PC-9 (cell line): ENCODE results near the gene SMG6. TPM values are rescaled to one million over a fixed set of nuclear protein-coding genes. Genes with fewer than 3 reads are reported as not detected.

ENCODE experiments used
- BruUV-seq: library from RNA; stranded (reverse); fragments of 400-500 nt; replicated peaks from 2 replicates; lab custom pipeline; 2021; lab: Mats Ljungman, UMichigan
- CTCF ChIA-PET: fragments of 300-600 bp; sonication (Branson Sonifier 250); formaldehyde crosslinking; loops from one replicate; lab custom pipeline; 2022; ENCODE audit warnings: antibody characterized with exemption; lab: Charles Lee
- POLR2A ChIA-PET: fragments of 300-600 bp; sonication (Branson Sonifier 250); formaldehyde crosslinking; loops from one replicate; lab custom pipeline; 2022; ENCODE audit warnings: antibody characterized with exemption; ENCODE audit not compliant: unreplicated experiment; lab: Charles Lee
- DNase-seq, 2 experiments: peaks; one replicate each; pipeline versions ENCODE4 v3.0.0 to v3.0.0-alpha.2; 2015 to 2022; ENCODE audit warnings: mixed read lengths in 1 of 2
- H2AFZ ChIP-seq: fragments of 200-600 bp; sonication (generic); 2 replicates; pipeline ENCODE4 v1.8.1; 2017; ENCODE audit warnings: antibody characterized with exemption
- H3F3A ChIP-seq: fragments of 200-600 bp; sonication (generic); 2 replicates; pipeline ENCODE4 v1.8.1; 2017; ENCODE audit warnings: antibody characterized with exemption, mild to moderate bottlenecking, low read depth; ENCODE audit not compliant: insufficient read depth
- H3K27ac ChIP-seq: fragments of 200-600 bp; sonication (generic); 2 replicates; pipeline ENCODE4 v1.6.1; 2016; ENCODE audit warnings: mixed run types
- H3K27me3 ChIP-seq: fragments of 200-600 bp; sonication (generic); 2 replicates; pipeline ENCODE4 v1.6.1; 2016; ENCODE audit warnings: low read depth, mixed run types; ENCODE audit not compliant: insufficient read depth
- H3K36me3 ChIP-seq: fragments of 200-600 bp; sonication (generic); 2 replicates; pipeline ENCODE4 v1.6.1; 2016; ENCODE audit warnings: low read depth, mixed run types
- H3K4me1 ChIP-seq: fragments of 200-600 bp; sonication (generic); replicated peaks from 2 replicates; pipeline ENCODE4 v1.6.1; 2016; ENCODE audit warnings: mixed run types; ENCODE audit not compliant: insufficient read depth
- H3K4me2 ChIP-seq: fragments of 200-600 bp; sonication (generic); 2 replicates; pipeline ENCODE4 v1.6.1; 2017; ENCODE audit warnings: mixed run types
- H3K4me3 ChIP-seq: fragments of 200-600 bp; sonication (generic); 2 replicates; pipeline ENCODE4 v1.6.1; 2016; ENCODE audit warnings: mixed run types
- H3K79me2 ChIP-seq: fragments of 200-600 bp; sonication (generic); 2 replicates; pipeline ENCODE4 v1.6.1; 2017; ENCODE audit warnings: low read depth, mixed run types
- H3K9me2 ChIP-seq: fragments of 200-600 bp; sonication (generic); 2 replicates; pipeline ENCODE4 v1.8.1; 2017; ENCODE audit warnings: mild to moderate bottlenecking; ENCODE audit not compliant: insufficient read depth
- H3K9me3 ChIP-seq: fragments of 200-600 bp; sonication (generic); 2 replicates; pipeline ENCODE4 v1.8.1; 2016; ENCODE audit warnings: low read depth; ENCODE audit not compliant: insufficient read depth
- H4K20me1 ChIP-seq: fragments of 200-600 bp; sonication (generic); 2 replicates; pipeline ENCODE4 v1.8.1; 2017; ENCODE audit not compliant: insufficient read depth
- CTCF ChIP-seq: fragments of 200-600 bp; sonication (generic); conservative IDR thresholded peaks from 2 replicates; pipeline ENCODE4 v1.6.1; 2017; ENCODE audit warnings: mixed run types, antibody characterized with exemption, mild to moderate bottlenecking, moderate library complexity
- EZH2 ChIP-seq: fragments of 200-600 bp; sonication (generic); IDR thresholded peaks from 2 replicates; pipeline ENCODE4 v1.8.0; 2017; ENCODE audit warnings: antibody characterized with exemption, low read depth
- intact Hi-C: fragments of 100-400 bp; cut with micrococcal nuclease; formaldehyde crosslinking; loops from one replicate; pipeline ENCODE4 v1.10.0; 2022; ENCODE audit not compliant: unreplicated experiment
- total RNA-seq: library from RNA; stranded (reverse); gene quantifications from 2 replicates; pipeline ENCODE4 v1.2.3, GENCODE V29; 2021

The SMG6 gene
- total RNA-seq, 1 experiment from 2014 or later, result 43.1 TPM

- POLR2A ChIA-PET, result interaction anchor here (0.6 kb wide), 2 partner anchors 410 to 883 kb away, joined by 3 to 24 read pairs; no protein-coding TSS in a partner anchor
- intact Hi-C loops, result no loop called here
- no peaks in the 10 kb centered on the region for H4K20me1 ChIP-seq
- no peaks in the 10 kb centered on the region for H3K9me2 ChIP-seq
- no peak for DNase-seq
- no peaks in the 10 kb centered on the region for H3K9me3 ChIP-seq
- H3K4me3 ChIP-seq, result no peak overlapping the region
- H3K36me3 ChIP-seq, result no peaks in the 10 kb centered on the region
- CTCF ChIA-PET, result interaction anchor here (0.6 kb wide), 1 partner anchor 100 kb away, joined by 10 read pairs; no protein-coding TSS in a partner anchor
- H2AFZ ChIP-seq, result no peak overlapping the region
- H3K4me2 ChIP-seq, result no peak overlapping the region
- no peak for TF ChIP-seq EZH2
- no peak for TF ChIP-seq CTCF
- no peaks in the 10 kb centered on the region for H3K27me3 ChIP-seq
- H3K4me1 ChIP-seq, result peaks cover 20% of the 10 kb centered on the region
- no peaks in the 10 kb centered on the region for H3K79me2 ChIP-seq
- H3K27ac ChIP-seq, result no peak overlapping the region
- no TSS peak for BruUV-seq
- peaks cover 20% of the 10 kb centered on the region for H3F3A ChIP-seq
These were observed 193.1 kb downstream of the SMG6 start for GRCh38 chr17:2110436-2110835.

GRCh38 chr17:2108170-2108569 is 195.4 kb downstream of the SMG6 start:
- peaks cover 27% of the 10 kb centered on the region for H3F3A ChIP-seq
- no peak overlapping the region for H3K4me2 ChIP-seq
- H3K27ac ChIP-seq, result no peak overlapping the region
- TF ChIP-seq EZH2, result no peak
- no peak for TF ChIP-seq CTCF
- ChIA-PET POLR2A (no interaction called here), CTCF (no interaction called here)
- BruUV-seq, result no TSS peak
- no peaks in the 10 kb centered on the region for H3K27me3 ChIP-seq
- no peaks in the 10 kb centered on the region for H3K79me2 ChIP-seq
- no peak for DNase-seq
- no peak overlapping the region for H3K4me3 ChIP-seq
- intact Hi-C loops, result no loop called here
- no peaks in the 10 kb centered on the region for H3K9me3 ChIP-seq
- no peaks in the 10 kb centered on the region for H3K36me3 ChIP-seq
- no peaks in the 10 kb centered on the region for H3K9me2 ChIP-seq
- H4K20me1 ChIP-seq, result no peaks in the 10 kb centered on the region
- no peak overlapping the region for H2AFZ ChIP-seq
- H3K4me1 ChIP-seq, result peaks cover 20% of the 10 kb centered on the region

- Histone ChIP-seq H3K27me3 (no peaks in the 10 kb centered on the region), H3F3A (peaks cover 27% of the 10 kb centered on the region), H3K4me3 (no peak overlapping the region), H3K4me2 (no peak overlapping the region), H3K27ac (no peak overlapping the region), H2AFZ (no peak overlapping the region), H3K4me1 (peaks cover 14% of the 10 kb centered on the region), H3K9me3 (no peaks in the 10 kb centered on the region), H3K9me2 (no peaks in the 10 kb centered on the region), H3K79me2 (no peaks in the 10 kb centered on the region), H3K36me3 (no peaks in the 10 kb centered on the region), H4K20me1 (no peaks in the 10 kb centered on the region)
- TF ChIP-seq CTCF (no peak), EZH2 (no peak)
- intact Hi-C loops, result no loop called here
- BruUV-seq, result no TSS peak
- ChIA-PET CTCF (no interaction called here), POLR2A (no interaction called here)
- no peak for DNase-seq
These were observed 196.1 kb downstream of the SMG6 start for GRCh38 chr17:2107506-2107905.
